AG09319 (cell line): Measurements from ENCODE around the gene TBCE.

Experiments used
- DNase-seq: peaks from one replicate; pipeline ENCODE4 v3.0.0-alpha.2; 2010; ENCODE audit warnings: low read depth; ENCODE audit errors: extremely low read depth
- CTCF ChIP-seq: IDR thresholded peaks from 2 replicates; pipeline ENCODE4 v1.5.1; 2011; ENCODE audit warnings: low read depth, mild to moderate bottlenecking, inconsistent platforms, low read length, moderate library complexity

TBCE gene

GRCh38 chr1:235336903-235337302 lies 30.3 kb upstream of the TBCE start:
- no peak for DNase-seq
- TF ChIP-seq CTCF = no peak

DNA sequence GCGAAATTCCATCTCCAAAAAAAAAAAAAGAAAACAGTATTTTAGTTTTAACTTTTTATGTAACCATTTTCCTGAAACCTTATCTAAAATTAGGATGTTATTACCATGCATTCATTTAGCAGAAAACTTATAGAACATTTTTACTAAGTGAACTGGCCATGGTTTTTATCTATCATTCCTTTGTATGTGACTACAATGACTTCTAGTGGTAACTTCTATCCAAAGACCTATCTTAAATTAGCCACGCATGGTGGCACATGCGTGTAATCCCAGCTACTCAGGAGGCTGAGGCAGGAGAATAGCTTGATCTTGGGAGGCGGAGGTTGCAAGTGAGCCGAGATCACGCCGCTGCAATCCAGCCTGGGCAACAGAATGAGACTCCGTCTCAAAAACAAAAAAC lies 27.5 kb upstream of the TBCE start:
- TF ChIP-seq CTCF = no peak
- DNase-seq = no peak

GRCh38 chr1:235341334-235341733 lies 25.9 kb upstream of the TBCE start:
- DNase-seq = no peak
- no peak for TF ChIP-seq CTCF

GRCh38 chr1:235342039-235342438 lies 25.2 kb upstream of the TBCE start:
- DNase-seq = no peak
- TF ChIP-seq CTCF = no peak

- DNase-seq = no peak
- TF ChIP-seq CTCF = no peak
Observed at GRCh38 chr1:235342471-235342870, 24.8 kb upstream of the TBCE start.

- no peak for TF ChIP-seq CTCF
- no peak for DNase-seq
Observed at GRCh38 chr1:235343726-235344125, 23.5 kb upstream of the TBCE start.

DNA sequence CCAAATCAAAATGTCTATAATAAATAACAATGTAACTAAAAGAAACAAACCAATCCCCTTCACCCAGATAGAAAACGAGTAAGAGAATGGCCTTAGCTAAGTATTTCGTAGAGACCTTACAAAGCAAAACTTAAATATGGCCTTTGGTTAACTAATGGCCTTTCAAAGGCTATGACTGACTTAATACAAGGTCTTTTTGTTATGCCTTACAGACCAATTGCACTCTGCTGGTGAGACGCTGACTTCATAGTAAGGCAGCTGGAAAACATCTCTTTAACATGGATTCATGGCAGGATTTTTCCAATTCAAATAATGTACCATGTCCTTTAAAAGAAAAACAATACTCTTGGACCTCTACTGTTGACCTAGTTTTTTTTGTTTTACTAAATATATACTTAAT lies 15.8 kb upstream of the TBCE start:
- DNase-seq = no peak
- no peak for TF ChIP-seq CTCF
